Measurements from ENCODE around the gene S100A2.

S100A2 gene

GRCh38 chr1:153565529-153566374 is at the start of gene S100A2:
Gene S100A2, minus strand, starts transcription at chr1:153565844. Its CDS starts 1,967 bp downstream, at chr1:153563877.
- DNase-seq, result peak in 5 of 51 donors; percentile 6 to 24 (median 13)

GRCh38 chr1:153615406-153615805 is 49.8 kb upstream of the S100A2 start:
- no peak for DNase-seq

GRCh38 chr1:153614906-153615305 is 49.3 kb upstream of the S100A2 start:
- DNase-seq, result no peak

GRCh38 chr1:153614189-153614900 is 48.7 kb upstream of the S100A2 start:
- no peak for DNase-seq

GRCh38 chr1:153613406-153613805 is 47.8 kb upstream of the S100A2 start:
- no peak for DNase-seq

- DNase-seq, result peak in 29 of 51 donors; percentile 10 to 66 (median 41)
Measured at GRCh38 chr1:153612755-153613331, 47.2 kb upstream of the S100A2 start, which contains the start of gene S100A16. Gene S100A16, minus strand, starts transcription at chr1:153613137. Its CDS starts 4,986 bp downstream, at chr1:153608151.

- DNase-seq, result peak in 1 of 51 donors; percentile 30
Measured at GRCh38 chr1:153612111-153612754, 46.6 kb upstream of the S100A2 start.

- no peak for DNase-seq
Measured at GRCh38 chr1:153611356-153611755, 45.7 kb upstream of the S100A2 start.

- DNase-seq, result no peak
Measured at GRCh38 chr1:153610811-153611301, 45.2 kb upstream of the S100A2 start.

GRCh38 chr1:153610334-153610733 is 44.7 kb upstream of the S100A2 start:
- no peak for DNase-seq

- DNase-seq, result no peak
Measured at GRCh38 chr1:153609585-153609907, 43.9 kb upstream of the S100A2 start.

- DNase-seq, result peak in 40 of 51 donors; percentile 19 to 84 (median 56)
Measured at GRCh38 chr1:153608742-153609584, 43.3 kb upstream of the S100A2 start.

GRCh38 chr1:153608089-153608682 is 42.5 kb upstream of the S100A2 start:
- no peak for DNase-seq

- no peak for DNase-seq
Measured at GRCh38 chr1:153607381-153607780, 41.7 kb upstream of the S100A2 start.

GRCh38 chr1:153606194-153606593 is 40.5 kb upstream of the S100A2 start:
- DNase-seq, result no peak

GRCh38 chr1:153602749-153603148 is 37.1 kb upstream of the S100A2 start:
- no peak for DNase-seq

GRCh38 chr1:153599847-153600246 is 34.2 kb upstream of the S100A2 start:
- no peak for DNase-seq

- peak in 2 of 51 donors; percentile 11 to 23 for DNase-seq
Measured at GRCh38 chr1:153598309-153599172, 32.9 kb upstream of the S100A2 start.

GRCh38 chr1:153597206-153597605 is 31.6 kb upstream of the S100A2 start:
- no peak for DNase-seq

Data from hypothalamus (tissue), 51 donors.